Natural killer cell (primary cell): ENCODE results near the gene SUOX. TPM values are rescaled to one million over a fixed set of nuclear protein-coding genes. Genes with fewer than 3 reads are reported as not detected.

Experiments used
- ATAC-seq, 3 donors: fragments of 150-1000 bp in 2 of 3; fragments of 200-7000 bp in 1 of 3; cut with Tn5 transposase; 1 replicate in 1 of 3; 2 replicates in 2 of 3; pipeline ENCODE4 v1.10.0; 2021; ENCODE audit warnings: mild to moderate bottlenecking in 2 of 3, moderate library complexity in 2 of 3
- DNase-seq, 2 donors: peaks; one replicate each; pipeline versions ENCODE4 v3.0.0 to v3.0.0-alpha.2; 2013 to 2021; ENCODE audit warnings: mixed read lengths in 1 of 2
- H3K27ac ChIP-seq: one replicate; pipeline ENCODE4 v1.5.1; 2013; ENCODE audit warnings: mild to moderate bottlenecking, low read length
- H3K27me3 ChIP-seq: one replicate; pipeline ENCODE4 v1.6.1; 2013; ENCODE audit warnings: low read length; ENCODE audit not compliant: control insufficient read depth, insufficient read depth
- H3K36me3 ChIP-seq: one replicate; pipeline ENCODE4 v1.6.1; 2013; ENCODE audit warnings: low read length; ENCODE audit not compliant: control insufficient read depth, insufficient read depth
- H3K4me1 ChIP-seq: one replicate; pipeline ENCODE4 v1.6.1; 2013; ENCODE audit warnings: low read length; ENCODE audit not compliant: control insufficient read depth, insufficient read depth
- H3K4me3 ChIP-seq: one replicate; pipeline ENCODE4 v1.5.1; 2013; ENCODE audit warnings: low read length
- H3K9me3 ChIP-seq: one replicate; pipeline ENCODE4 v1.6.1; 2013; ENCODE audit warnings: low read length; ENCODE audit not compliant: control insufficient read depth, insufficient read depth
- H3K27ac Mint-ChIP-seq, 2 donors: one replicate each; pipeline ENCODE4 v1.8.0; 2022; ENCODE audit warnings: mild to moderate bottlenecking in 2 of 2, mixed read lengths in 2 of 2, moderate library complexity in 1 of 2
- H3K27me3 Mint-ChIP-seq, 2 donors: one replicate each; pipeline ENCODE4 v1.8.0; 2022; ENCODE audit warnings: low read depth in 2 of 2, mixed read lengths in 2 of 2
- H3K36me3 Mint-ChIP-seq: one replicate; pipeline ENCODE4 v1.8.0; 2022; ENCODE audit warnings: mixed read lengths
- H3K4me1 Mint-ChIP-seq, 2 donors: one replicate each; pipeline ENCODE4 v1.8.0; 2022; ENCODE audit warnings: mixed read lengths in 2 of 2
- H3K4me3 Mint-ChIP-seq: one replicate; pipeline ENCODE4 v1.8.0; 2022; ENCODE audit warnings: mild to moderate bottlenecking, moderate library complexity, mixed read lengths
- H3K9me3 Mint-ChIP-seq, 2 donors: one replicate each; pipeline ENCODE4 v1.8.0; 2022; ENCODE audit warnings: mixed read lengths in 2 of 2
- WGBS: methylation state at CpG from one replicate; pipeline ENCODE4 v1.1.7; 2013; ENCODE audit warnings: missing lambda C conversion rate; ENCODE audit not compliant: insufficient coverage; 5-methylcytosine and 5-hydroxymethylcytosine counted together
- intact Hi-C: fragments of 100-400 bp; cut with micrococcal nuclease; formaldehyde crosslinking; loops from one replicate; pipeline ENCODE4 v1.14.2; 2022
- total RNA-seq, 4 donors: library from RNA; stranded (reverse); fragments of 120-200 nt in 1 of 4; gene quantifications; one replicate each; pipeline versions ENCODE4 v1.2.3 to v1.2.4, GENCODE V29; 2013 to 2022
- TF ChIP-seq, protein P1 (sequence below): fragments of 200-600 bp; IDR thresholded peaks from one replicate; pipeline ENCODE4 v1.8.0; 2022; ENCODE audit warnings: antibody characterized with exemption

The SUOX gene
- total RNA-seq, 3 donors from 2014 or later (not counting 1 experiment from before 2014, with no cell fraction given): 11.0 to 15.9 (median 14.6) TPM

DNA sequence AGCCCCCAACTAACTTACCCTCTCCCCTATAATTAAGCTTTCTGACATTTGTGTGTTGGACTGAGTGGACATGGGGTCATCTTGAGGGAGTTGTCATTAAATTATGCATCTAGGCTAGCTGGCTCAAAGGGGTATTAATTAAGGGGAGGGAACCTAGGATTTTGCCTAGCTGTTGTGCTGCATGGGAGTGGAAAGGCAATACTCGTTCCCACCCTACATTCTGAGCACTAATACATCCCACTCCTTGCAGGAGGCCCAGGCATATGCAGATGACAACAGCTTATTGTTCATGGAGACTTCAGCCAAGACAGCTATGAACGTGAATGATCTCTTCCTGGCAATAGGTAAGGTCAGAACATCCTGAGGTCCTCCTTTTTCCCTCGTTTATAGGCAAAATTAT is 6.0 kb upstream of the SUOX start:
- Histone ChIP-seq H3K27me3 (no peaks in the 10 kb centered on the region), H3K36me3 (peaks cover 57% of the 10 kb centered on the region), H3K4me1 (peaks cover 2% of the 10 kb centered on the region), H3K9me3 (no peaks in the 10 kb centered on the region), H3K4me3 (no peak overlapping the region), H3K27ac (no peak overlapping the region)
- no peaks in the 10 kb centered on the region for H3K27me3 Mint-ChIP-seq
- no peak overlapping the region for H3K27ac Mint-ChIP-seq
- intact Hi-C loops: no loop called here
- ATAC-seq: no peak
- no peaks in the 10 kb centered on the region for H3K9me3 Mint-ChIP-seq
- TF ChIP-seq, protein P1, sequence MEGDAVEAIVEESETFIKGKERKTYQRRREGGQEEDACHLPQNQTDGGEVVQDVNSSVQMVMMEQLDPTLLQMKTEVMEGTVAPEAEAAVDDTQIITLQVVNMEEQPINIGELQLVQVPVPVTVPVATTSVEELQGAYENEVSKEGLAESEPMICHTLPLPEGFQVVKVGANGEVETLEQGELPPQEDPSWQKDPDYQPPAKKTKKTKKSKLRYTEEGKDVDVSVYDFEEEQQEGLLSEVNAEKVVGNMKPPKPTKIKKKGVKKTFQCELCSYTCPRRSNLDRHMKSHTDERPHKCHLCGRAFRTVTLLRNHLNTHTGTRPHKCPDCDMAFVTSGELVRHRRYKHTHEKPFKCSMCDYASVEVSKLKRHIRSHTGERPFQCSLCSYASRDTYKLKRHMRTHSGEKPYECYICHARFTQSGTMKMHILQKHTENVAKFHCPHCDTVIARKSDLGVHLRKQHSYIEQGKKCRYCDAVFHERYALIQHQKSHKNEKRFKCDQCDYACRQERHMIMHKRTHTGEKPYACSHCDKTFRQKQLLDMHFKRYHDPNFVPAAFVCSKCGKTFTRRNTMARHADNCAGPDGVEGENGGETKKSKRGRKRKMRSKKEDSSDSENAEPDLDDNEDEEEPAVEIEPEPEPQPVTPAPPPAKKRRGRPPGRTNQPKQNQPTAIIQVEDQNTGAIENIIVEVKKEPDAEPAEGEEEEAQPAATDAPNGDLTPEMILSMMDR: no peak
- WGBS: 92% methylated on average over 3 of the region's 3 CpGs
- DNase-seq: no peak
- H3K4me1 Mint-ChIP-seq: peaks cover 2 to 3% of the 10 kb centered on the region in 2 donors
- no peak overlapping the region for H3K4me3 Mint-ChIP-seq
- peaks cover 20% of the 10 kb centered on the region for H3K36me3 Mint-ChIP-seq

DNA sequence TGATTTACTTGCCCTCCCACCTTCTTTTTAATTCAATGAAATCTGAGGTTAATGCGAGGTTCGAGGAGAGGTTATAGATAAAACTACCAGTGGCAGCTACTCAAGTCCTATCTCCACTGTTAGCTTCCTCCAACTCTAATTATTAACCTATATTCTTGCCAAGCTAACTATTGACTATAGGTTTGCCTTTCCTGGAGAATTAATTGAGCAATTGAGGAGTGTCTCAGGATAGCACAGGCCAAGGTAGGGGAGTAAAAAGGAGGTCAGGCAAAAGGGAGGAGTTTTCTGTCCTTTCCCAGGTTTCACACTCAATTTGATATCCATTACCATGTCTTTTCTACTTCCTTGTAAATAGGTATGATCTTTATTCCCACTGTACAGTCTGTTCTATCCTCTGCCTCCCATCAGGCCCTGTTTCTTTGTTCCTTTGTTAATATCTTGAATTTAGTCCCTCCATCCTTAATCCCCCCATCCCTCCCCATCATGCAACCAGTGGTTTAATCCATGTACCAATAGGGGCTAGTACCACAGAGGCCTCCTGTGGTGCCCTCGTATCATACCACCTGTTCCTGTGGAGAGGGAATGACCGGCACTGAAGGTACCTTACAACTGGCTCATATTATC is 3.7 kb upstream of the SUOX start:
- 92% methylated on average over 4 of the region's 4 CpGs for WGBS
- no peaks in the 10 kb centered on the region for H3K9me3 Mint-ChIP-seq
- no peaks in the 10 kb centered on the region for H3K27me3 Mint-ChIP-seq
- Histone ChIP-seq H3K4me1 (peaks cover 21% of the 10 kb centered on the region), H3K27ac (no peak overlapping the region), H3K27me3 (no peaks in the 10 kb centered on the region), H3K4me3 (no peak overlapping the region), H3K9me3 (no peaks in the 10 kb centered on the region), H3K36me3 (peaks cover 48% of the 10 kb centered on the region)
- no peak overlapping the region for H3K27ac Mint-ChIP-seq
- TF ChIP-seq, protein P1: no peak
- H3K4me1 Mint-ChIP-seq: peaks cover 14 to 20% of the 10 kb centered on the region in 2 donors
- H3K4me3 Mint-ChIP-seq: no peak overlapping the region
- no peak for ATAC-seq
- intact Hi-C loops: no loop called here
- peaks cover 20% of the 10 kb centered on the region for H3K36me3 Mint-ChIP-seq
- no peak for DNase-seq

DNA sequence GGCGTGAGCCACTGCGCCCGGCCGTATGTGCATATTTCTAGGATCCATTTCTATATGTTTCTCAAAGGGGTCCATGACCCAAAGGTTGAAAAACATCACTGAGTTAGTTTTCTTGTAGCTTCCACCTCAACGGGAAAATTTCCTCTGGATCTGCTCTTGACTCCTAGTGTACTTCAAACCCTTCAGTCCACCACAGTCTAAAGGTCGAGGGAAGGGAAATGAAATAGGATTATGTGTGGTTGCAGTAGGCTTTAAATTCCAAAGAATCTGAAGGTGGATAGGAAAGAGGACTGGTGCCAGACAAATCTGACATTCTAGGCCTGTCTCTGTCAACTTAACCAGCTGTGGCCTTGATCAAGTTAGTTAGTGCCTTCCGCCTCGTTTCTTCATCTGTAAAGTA is 1.7 kb upstream of the SUOX start:
- H3K9me3 Mint-ChIP-seq: no peaks in the 10 kb centered on the region
- H3K27me3 Mint-ChIP-seq: no peaks in the 10 kb centered on the region
- H3K27me3 ChIP-seq: no peaks in the 10 kb centered on the region
- peaks cover 20% of the 10 kb centered on the region for H3K36me3 Mint-ChIP-seq
- DNase-seq (no peak), ATAC-seq (no peak)
- H3K36me3 ChIP-seq: peaks cover 39% of the 10 kb centered on the region
- intact Hi-C loops: no loop called here
- peaks cover 14 to 20% of the 10 kb centered on the region in 2 donors for H3K4me1 Mint-ChIP-seq
- H3K4me3 Mint-ChIP-seq: no peak overlapping the region
- H3K4me3 ChIP-seq: no peak overlapping the region
- H3K9me3 ChIP-seq: no peaks in the 10 kb centered on the region
- peaks cover 21% of the 10 kb centered on the region for H3K4me1 ChIP-seq
- TF ChIP-seq, protein P1: no peak
- no peak overlapping the region for H3K27ac ChIP-seq
- WGBS: 98% methylated on average over 8 of the region's 8 CpGs
- H3K27ac Mint-ChIP-seq: no peak overlapping the region
